ENCODE data around the gene CDC42. TPM values are rescaled to one million over a fixed set of nuclear protein-coding genes. Genes with fewer than 3 reads are reported as not detected.

CDC42 gene
- total RNA-seq, 1 donor from 2014 or later = 366 TPM

DNA sequence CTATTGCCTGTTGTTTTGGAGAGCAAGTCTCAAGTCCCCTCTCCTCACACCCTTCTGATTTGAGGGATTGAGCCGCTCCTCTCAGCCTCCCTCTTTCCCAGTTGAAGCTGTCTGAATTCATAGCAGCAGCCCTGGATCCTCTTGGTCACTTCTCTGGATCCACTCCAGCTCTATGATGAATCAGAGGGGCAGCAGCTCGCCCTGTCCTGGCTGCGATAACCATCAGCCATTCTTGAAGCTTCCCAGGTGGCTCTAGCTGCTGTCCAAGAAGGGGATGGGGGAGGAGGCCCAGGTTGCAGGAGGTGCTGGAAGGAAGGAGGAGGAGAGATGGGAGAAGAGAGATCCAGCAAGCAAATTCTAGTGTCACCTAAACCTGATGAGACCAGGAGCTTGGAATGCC, 59.1 kb downstream of the CDC42 start:
- Histone ChIP-seq H3K9me3 (ENCODE audit: insufficient read depth, low read depth, low read length) (no peaks in the 10 kb centered on the region), H3K36me3 (ENCODE audit: insufficient read depth, low read length) (peaks cover 11% of the 10 kb centered on the region), H3K9ac (ENCODE audit: low read length) (no peak overlapping the region), H3K27me3 (ENCODE audit: insufficient read depth, low read length) (no peaks in the 10 kb centered on the region), H2AFZ (ENCODE audit: low read depth, low read length) (no peak overlapping the region), H3K27ac (ENCODE audit: low read depth, low read length) (no peak overlapping the region), H4K20me1 (ENCODE audit: insufficient read depth, low read length) (peaks cover 96% of the 10 kb centered on the region), H3K4me1 (ENCODE audit: insufficient read depth, low read length) (peaks cover 33% of the 10 kb centered on the region), H3K4me3 (ENCODE audit: insufficient read depth, low read depth, low read length) (no peak overlapping the region), H3K4me2 (ENCODE audit: low read length) (no peak overlapping the region), H3K79me2 (ENCODE audit: insufficient read depth, low read length) (peaks cover 74% of the 10 kb centered on the region)
- no peak overlapping the region for H3K4me3 Mint-ChIP-seq (ENCODE audit: unreplicated experiment)
- H3K9me3 Mint-ChIP-seq (ENCODE audit: unreplicated experiment) = no peaks in the 10 kb centered on the region
- peaks cover 12% of the 10 kb centered on the region for H3K36me3 Mint-ChIP-seq (ENCODE audit: low read depth, unreplicated experiment)
- DNase-seq (ENCODE audit: low read depth) (peak; percentile 54), FAIRE-seq (no peak)
- TF ChIP-seq, protein P1, sequence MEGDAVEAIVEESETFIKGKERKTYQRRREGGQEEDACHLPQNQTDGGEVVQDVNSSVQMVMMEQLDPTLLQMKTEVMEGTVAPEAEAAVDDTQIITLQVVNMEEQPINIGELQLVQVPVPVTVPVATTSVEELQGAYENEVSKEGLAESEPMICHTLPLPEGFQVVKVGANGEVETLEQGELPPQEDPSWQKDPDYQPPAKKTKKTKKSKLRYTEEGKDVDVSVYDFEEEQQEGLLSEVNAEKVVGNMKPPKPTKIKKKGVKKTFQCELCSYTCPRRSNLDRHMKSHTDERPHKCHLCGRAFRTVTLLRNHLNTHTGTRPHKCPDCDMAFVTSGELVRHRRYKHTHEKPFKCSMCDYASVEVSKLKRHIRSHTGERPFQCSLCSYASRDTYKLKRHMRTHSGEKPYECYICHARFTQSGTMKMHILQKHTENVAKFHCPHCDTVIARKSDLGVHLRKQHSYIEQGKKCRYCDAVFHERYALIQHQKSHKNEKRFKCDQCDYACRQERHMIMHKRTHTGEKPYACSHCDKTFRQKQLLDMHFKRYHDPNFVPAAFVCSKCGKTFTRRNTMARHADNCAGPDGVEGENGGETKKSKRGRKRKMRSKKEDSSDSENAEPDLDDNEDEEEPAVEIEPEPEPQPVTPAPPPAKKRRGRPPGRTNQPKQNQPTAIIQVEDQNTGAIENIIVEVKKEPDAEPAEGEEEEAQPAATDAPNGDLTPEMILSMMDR (IDR thresholded peaks at IDR 0.05; ENCODE audit: insufficient read depth, low read depth, low read length) = no peak
- H3K27me3 Mint-ChIP-seq (ENCODE audit: low read depth, unreplicated experiment) = no peaks in the 10 kb centered on the region
- H3K4me1 Mint-ChIP-seq (ENCODE audit: low read depth, unreplicated experiment) = peaks cover 79% of the 10 kb centered on the region
- H3K27ac Mint-ChIP-seq (ENCODE audit: unreplicated experiment) = no peak overlapping the region

DNA sequence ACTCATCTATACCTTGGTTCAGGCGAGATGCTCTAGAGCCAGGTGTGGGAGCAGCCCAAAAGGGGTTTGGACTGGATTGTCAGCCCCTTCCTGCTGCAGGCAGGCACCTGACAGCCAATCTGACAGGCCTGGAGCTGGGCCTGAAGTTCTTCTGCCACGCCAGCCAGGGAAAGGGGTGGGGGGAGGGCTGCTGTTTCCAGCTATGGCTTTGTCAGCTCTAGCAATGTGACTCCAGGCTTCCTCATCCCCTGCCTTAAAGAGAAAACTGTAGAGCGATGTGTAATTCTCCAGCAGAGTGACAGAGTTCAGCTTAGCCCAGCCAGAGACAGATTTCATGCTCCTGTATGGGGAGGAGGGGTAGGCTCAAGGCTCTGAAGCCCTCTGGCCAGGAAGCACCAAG, 60.0 kb downstream of the CDC42 start:
- H3K9me3 ChIP-seq (ENCODE audit: insufficient read depth, low read depth, low read length) = no peaks in the 10 kb centered on the region
- H3K36me3 Mint-ChIP-seq (ENCODE audit: low read depth, unreplicated experiment) = peaks cover 18% of the 10 kb centered on the region
- H3K27me3 ChIP-seq (ENCODE audit: insufficient read depth, low read length) = no peaks in the 10 kb centered on the region
- peaks cover 96% of the 10 kb centered on the region for H4K20me1 ChIP-seq (ENCODE audit: insufficient read depth, low read length)
- peaks cover 79% of the 10 kb centered on the region for H3K4me1 Mint-ChIP-seq (ENCODE audit: low read depth, unreplicated experiment)
- no peak overlapping the region for H3K9ac ChIP-seq (ENCODE audit: low read length)
- H3K4me1 ChIP-seq (ENCODE audit: insufficient read depth, low read length) = peaks cover 31% of the 10 kb centered on the region
- H3K27me3 Mint-ChIP-seq (ENCODE audit: low read depth, unreplicated experiment) = no peaks in the 10 kb centered on the region
- H3K4me3 ChIP-seq (ENCODE audit: insufficient read depth, low read depth, low read length) = no peak overlapping the region
- no peak overlapping the region for H3K4me2 ChIP-seq (ENCODE audit: low read length)
- TF ChIP-seq, protein P1 (IDR thresholded peaks at IDR 0.05; ENCODE audit: insufficient read depth, low read depth, low read length) = no peak
- no peak for TF ChIP-seq EZH2 (IDR thresholded peaks at IDR 0.05; ENCODE audit: insufficient read depth, low read length)
- peaks cover 8% of the 10 kb centered on the region for H3K36me3 ChIP-seq (ENCODE audit: insufficient read depth, low read length)
- no peak overlapping the region for H3K27ac Mint-ChIP-seq (ENCODE audit: unreplicated experiment)
- FAIRE-seq (no peak), DNase-seq (ENCODE audit: low read depth) (no peak)
- peaks cover 73% of the 10 kb centered on the region for H3K79me2 ChIP-seq (ENCODE audit: insufficient read depth, low read length)
- no peak overlapping the region for H3K27ac ChIP-seq (ENCODE audit: low read depth, low read length)
- H3K4me3 Mint-ChIP-seq (ENCODE audit: unreplicated experiment) = peak overlapping the region; percentile 63
- H2AFZ ChIP-seq (ENCODE audit: low read depth, low read length) = no peak overlapping the region
- no peaks in the 10 kb centered on the region for H3K9me3 Mint-ChIP-seq (ENCODE audit: unreplicated experiment)

DNA sequence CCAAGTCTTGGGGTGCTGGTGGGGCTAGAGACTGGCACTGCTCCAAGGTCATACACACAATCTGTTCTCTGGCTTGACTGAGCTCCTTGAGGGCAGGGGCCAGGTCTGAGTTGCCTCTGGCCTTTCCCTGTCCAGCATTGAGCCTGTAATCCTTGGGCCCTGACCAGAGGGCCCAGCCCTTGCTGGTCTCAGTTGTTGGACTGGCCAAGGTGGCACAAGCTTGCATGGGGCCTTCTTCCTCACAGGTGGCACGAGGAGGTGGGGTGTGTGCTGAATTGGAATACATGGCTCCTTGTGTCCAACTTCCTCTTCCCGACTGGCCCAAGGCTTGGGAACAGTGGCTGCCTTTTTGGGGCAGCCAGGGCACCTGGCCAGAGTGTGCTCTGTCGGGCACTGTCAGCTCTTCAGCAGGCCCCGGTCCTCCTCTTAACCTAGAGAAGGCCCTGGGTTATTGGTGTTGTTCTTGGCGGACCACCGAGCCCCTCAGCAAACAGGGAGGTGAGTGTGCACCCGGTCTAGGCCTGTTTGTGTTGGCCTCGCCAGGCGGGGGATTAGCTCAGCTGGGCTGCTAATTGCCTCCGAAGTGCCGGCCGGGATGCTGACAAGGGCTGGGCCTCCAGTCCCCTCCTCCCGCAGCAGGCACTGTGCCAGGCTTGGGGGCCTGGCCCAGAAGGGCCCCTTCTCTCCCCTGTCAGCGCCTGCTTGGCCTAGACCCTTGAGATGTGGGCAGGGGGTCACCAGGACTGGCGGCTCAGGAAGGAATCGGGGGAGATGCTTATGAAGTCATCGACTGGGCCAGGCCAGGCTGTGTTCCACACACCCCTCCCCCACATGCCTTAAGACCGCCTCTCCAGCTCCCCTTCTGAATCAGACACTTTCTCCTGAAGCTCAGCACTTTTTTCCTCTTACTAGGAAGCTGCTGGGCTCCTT, 61.8 kb downstream of the CDC42 start:
- no peaks in the 10 kb centered on the region for H3K9me3 Mint-ChIP-seq (ENCODE audit: unreplicated experiment)
- Histone ChIP-seq H3K9ac (ENCODE audit: low read length) (peak overlapping the region; percentile 42), H2AFZ (ENCODE audit: low read depth, low read length) (no peak overlapping the region), H3K36me3 (ENCODE audit: insufficient read depth, low read length) (peaks cover 3% of the 10 kb centered on the region), H3K27ac (ENCODE audit: low read depth, low read length) (peak overlapping the region; percentile 49), H3K4me1 (ENCODE audit: insufficient read depth, low read length) (peaks cover 33% of the 10 kb centered on the region), H3K27me3 (ENCODE audit: insufficient read depth, low read length) (no peaks in the 10 kb centered on the region), H3K4me2 (ENCODE audit: low read length) (peak overlapping the region; percentile 70), H3K79me2 (ENCODE audit: insufficient read depth, low read length) (peaks cover 67% of the 10 kb centered on the region), H4K20me1 (ENCODE audit: insufficient read depth, low read length) (peaks cover 96% of the 10 kb centered on the region), H3K9me3 (ENCODE audit: insufficient read depth, low read depth, low read length) (no peaks in the 10 kb centered on the region), H3K4me3 (ENCODE audit: insufficient read depth, low read depth, low read length) (no peak overlapping the region)
- no peaks in the 10 kb centered on the region for H3K27me3 Mint-ChIP-seq (ENCODE audit: low read depth, unreplicated experiment)
- peak; percentile 81 for DNase-seq (ENCODE audit: low read depth)
- peaks cover 65% of the 10 kb centered on the region for H3K4me1 Mint-ChIP-seq (ENCODE audit: low read depth, unreplicated experiment)
- no peak for FAIRE-seq
- TF ChIP-seq EZH2 (IDR thresholded peaks at IDR 0.05; ENCODE audit: insufficient read depth, low read length) = no peak
- TF ChIP-seq, protein P1 (IDR thresholded peaks at IDR 0.05; ENCODE audit: insufficient read depth, low read depth, low read length) = no peak
- peaks cover 12% of the 10 kb centered on the region for H3K36me3 Mint-ChIP-seq (ENCODE audit: low read depth, unreplicated experiment)
- peak overlapping the region; percentile 59 for H3K27ac Mint-ChIP-seq (ENCODE audit: unreplicated experiment)
- peak overlapping the region; percentile 42 for H3K4me3 Mint-ChIP-seq (ENCODE audit: unreplicated experiment)

Data from astrocyte (in vitro differentiated cells and primary cell).